Activated T-cell treated with anti-CD3 and anti-CD28 coated beads, Interleukin-2, amount 50 U/mL, for 24 hours (primary cell): ENCODE measurements around the gene ITGA2B.

Source experiments
- DNase-seq: peaks from one replicate; pipeline ENCODE4 v3.0.0-alpha.2; 2020
- H3K27ac Mint-ChIP-seq: 2 replicates; pipeline ENCODE4 v1.8.0; 2020; ENCODE audit warnings: mild to moderate bottlenecking, mixed read lengths
- H3K27me3 Mint-ChIP-seq: 2 replicates; pipeline ENCODE4 v1.8.0; 2020; ENCODE audit warnings: mixed read lengths
- H3K36me3 Mint-ChIP-seq: 2 replicates; pipeline ENCODE4 v1.8.0; 2020; ENCODE audit warnings: low read depth, mixed read lengths
- H3K4me1 Mint-ChIP-seq: 2 replicates; pipeline ENCODE4 v1.8.0; 2020; ENCODE audit warnings: low read depth, mixed read lengths
- H3K4me3 Mint-ChIP-seq: 2 replicates; pipeline ENCODE4 v1.8.0; 2020; ENCODE audit warnings: mild to moderate bottlenecking, moderate library complexity, mixed read lengths
- H3K9me3 Mint-ChIP-seq: 2 replicates; pipeline ENCODE4 v1.8.0; 2020; ENCODE audit warnings: mixed read lengths

ITGA2B gene

DNA sequence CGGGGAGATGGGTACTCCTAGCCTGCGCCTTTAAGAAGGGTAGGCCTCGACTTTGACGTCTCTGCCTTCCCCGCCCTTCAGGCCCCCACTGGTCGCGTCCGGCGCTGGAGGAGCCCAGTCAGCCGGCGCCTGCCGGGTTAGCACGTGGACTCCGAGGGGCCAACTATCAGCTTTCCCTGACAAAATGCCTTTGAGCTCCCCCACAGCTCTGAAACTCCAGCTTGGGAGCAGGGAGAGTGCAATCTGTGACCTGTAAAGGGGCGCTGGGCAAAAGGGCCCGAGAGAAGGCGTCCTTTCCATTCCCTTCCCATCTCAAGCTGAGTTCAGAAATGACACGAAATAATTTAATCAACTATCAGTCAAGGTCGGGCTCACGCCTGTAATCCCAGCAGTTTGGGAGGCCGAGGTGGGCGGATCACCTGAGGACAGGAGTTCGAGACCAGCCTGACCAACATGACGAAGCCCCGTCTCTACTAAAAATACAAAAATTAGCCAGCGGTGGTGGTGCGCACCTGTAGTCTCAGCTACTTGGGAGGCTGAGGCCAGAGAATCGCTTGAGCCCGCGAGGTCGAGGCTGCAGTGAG is 62.5 kb downstream of the ITGA2B start:
- peaks cover 40% of the 10 kb centered on the region for H3K4me1 Mint-ChIP-seq
- no peaks in the 10 kb centered on the region for H3K9me3 Mint-ChIP-seq
- peak; percentile 91 for DNase-seq
- no peaks in the 10 kb centered on the region for H3K27me3 Mint-ChIP-seq
- H3K36me3 Mint-ChIP-seq: peaks cover 26% of the 10 kb centered on the region
- peak overlapping the region; percentile 73 for H3K4me3 Mint-ChIP-seq
- peak overlapping the region; percentile 90 for H3K27ac Mint-ChIP-seq

DNA sequence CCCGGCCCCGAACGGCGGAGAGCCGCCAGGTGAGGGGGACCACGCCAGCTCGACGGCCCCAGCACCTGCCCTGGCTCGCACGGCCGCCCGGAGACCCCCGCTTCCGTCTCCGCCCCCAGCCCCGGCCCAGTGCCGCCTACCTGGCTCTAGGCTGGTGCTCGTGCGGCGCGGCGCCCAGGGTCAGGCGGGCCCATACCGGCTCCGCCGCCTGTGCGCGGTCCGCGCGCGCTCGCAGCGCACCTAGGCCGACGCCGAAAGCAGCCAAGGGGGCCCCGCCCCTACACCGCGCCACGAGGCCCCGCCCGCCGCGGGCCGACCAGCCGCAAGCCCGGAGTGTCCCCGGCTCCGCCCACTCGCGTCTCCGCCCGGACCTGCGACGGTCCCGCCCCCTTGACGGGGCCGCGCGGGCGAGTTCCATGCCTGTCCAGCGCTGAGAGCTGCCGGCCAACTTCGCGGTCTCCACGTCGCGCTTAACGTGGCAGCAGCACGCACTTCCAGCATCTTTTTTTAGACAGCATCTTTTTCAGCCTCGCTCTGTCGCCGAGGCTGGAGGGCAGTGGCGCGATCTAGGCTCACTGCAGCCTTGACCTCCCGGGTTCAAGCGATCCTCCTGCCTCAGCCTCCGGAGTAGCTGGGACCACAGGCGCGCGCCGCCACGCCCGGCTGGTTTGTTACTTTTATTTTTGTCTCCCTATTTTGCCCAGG is 64.7 kb downstream of the ITGA2B start, which contains the start of gene SLC25A39:
SLC25A39 (minus strand) TSS at position 253 of the 705 bp plus-strand sequence. CDS start 1,261 bp downstream, outside the sequence.
- Mint-ChIP-seq H3K4me1 (peaks cover 34% of the 10 kb centered on the region), H3K4me3 (peak within 1 kb of the TSS; percentile 89), H3K27ac (peak within 1 kb of the TSS; percentile 96), H3K27me3 (no peaks in the 10 kb centered on the region), H3K9me3 (no peaks in the 10 kb centered on the region), H3K36me3 (peaks cover 48% of the 10 kb centered on the region)
- DNase-seq: peak; percentile 98

DNA sequence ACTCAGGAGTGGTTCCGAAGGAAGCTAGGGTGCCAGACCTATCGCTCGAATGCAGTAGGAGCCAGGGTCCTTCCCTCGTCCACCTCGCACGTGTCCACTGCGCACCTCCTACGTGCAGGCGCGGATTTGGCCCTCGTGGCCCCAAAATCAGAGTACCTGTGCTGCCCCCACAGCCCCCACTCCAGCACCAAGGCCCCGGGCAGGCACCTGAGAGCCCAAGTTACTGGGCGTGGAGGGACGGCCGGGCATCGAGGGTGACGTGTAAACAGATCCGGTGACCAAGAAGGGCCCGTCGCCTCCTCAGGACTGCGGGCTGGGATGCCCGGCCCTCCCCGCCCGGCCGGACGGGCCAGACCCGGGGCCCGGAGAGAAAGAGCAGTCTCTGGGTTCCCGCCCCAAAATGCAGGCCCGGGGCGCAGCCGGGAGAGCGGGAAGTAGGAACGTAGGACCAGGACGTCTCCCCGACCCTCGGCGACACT is 65.3 kb downstream of the ITGA2B start:
- Mint-ChIP-seq H3K27me3 (no peaks in the 10 kb centered on the region), H3K4me3 (peak overlapping the region; percentile 89), H3K36me3 (peaks cover 54% of the 10 kb centered on the region), H3K9me3 (no peaks in the 10 kb centered on the region), H3K4me1 (peaks cover 34% of the 10 kb centered on the region), H3K27ac (peak overlapping the region; percentile 80)
- DNase-seq: peak; percentile 55

DNA sequence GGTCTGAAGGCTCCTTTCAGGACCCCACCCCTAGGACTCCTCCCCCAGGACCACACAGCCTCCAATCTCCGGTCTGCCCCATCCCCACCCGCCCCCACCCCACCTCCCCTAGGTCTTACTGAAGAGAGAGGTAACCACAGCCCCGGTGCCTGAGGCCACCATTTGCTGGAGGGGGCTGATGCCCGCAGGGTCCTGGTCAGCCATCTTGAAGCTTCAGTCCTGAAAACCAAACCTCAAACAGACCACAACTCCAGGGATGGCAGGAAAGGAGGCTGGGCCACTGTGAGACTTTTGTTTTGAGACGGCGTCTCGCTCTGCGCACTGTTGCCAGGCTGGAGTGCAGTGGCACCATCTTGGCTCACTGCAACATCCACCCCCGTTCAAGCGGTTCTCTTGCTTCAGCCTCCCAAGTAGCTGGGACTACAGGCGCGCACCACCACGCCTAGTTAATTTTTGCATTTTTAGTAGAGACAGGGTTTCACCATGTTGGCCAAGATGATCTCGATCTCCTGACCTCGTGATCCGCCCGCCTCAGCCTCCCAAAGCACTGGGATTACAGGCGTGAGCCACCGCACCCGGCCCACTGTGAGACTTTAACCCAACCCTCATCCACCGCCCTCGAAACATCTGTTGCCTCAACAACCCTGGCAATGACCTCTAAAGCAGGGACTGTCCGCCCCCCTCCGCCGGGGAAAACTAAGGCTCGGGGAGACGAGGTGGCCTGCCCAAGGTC is 65.9 kb downstream of the ITGA2B start:
- peaks cover 34% of the 10 kb centered on the region for H3K4me1 Mint-ChIP-seq
- H3K27ac Mint-ChIP-seq: peak overlapping the region; percentile 80
- peak overlapping the region; percentile 89 for H3K4me3 Mint-ChIP-seq
- H3K27me3 Mint-ChIP-seq: no peaks in the 10 kb centered on the region
- H3K36me3 Mint-ChIP-seq: peaks cover 54% of the 10 kb centered on the region
- no peaks in the 10 kb centered on the region for H3K9me3 Mint-ChIP-seq
- no peak for DNase-seq

DNA sequence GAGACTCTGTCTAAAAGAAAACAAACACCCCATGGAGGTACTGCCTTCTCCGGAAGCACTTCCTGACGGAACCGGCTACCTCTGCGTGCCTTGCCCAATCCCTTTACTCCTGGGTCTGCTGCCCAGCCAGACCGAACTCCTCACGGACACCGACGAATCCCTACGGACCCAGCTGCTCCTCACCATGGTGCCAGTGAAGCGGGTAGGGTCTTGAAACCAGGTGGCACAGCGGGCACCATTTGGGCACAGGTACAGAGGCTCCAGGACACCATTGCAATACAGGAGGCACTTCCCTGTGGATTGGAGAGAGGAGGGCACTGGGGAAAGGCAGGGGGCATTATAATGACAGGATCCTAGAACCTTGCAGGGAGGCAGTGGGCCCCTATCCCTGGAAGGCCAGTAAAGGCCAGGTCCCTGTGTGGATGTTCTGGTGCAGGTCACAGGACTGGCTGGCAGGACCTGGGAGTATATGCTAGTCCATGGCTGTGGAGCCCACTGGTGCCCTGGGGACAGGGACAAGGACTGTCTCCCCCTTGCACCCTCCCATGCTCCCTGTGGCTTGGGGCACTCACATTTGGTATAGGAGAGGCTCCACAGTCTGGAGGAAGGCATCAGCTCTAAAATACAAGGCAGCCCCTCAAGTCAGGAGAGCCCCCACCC is 67.1 kb downstream of the ITGA2B start:
- no peaks in the 10 kb centered on the region for H3K9me3 Mint-ChIP-seq
- peaks cover 11% of the 10 kb centered on the region for H3K27me3 Mint-ChIP-seq
- DNase-seq: no peak
- peak overlapping the region; percentile 89 for H3K4me3 Mint-ChIP-seq
- no peak overlapping the region for H3K27ac Mint-ChIP-seq
- peaks cover 29% of the 10 kb centered on the region for H3K4me1 Mint-ChIP-seq
- peaks cover 56% of the 10 kb centered on the region for H3K36me3 Mint-ChIP-seq
